HEK293 (cell line): ENCODE data around the gene CLINT1.

Source experiments
- CTCF ChIA-PET: fragments of 350-600 bp; formaldehyde crosslinking; extraction: SDS; loops from one replicate; lab custom pipeline; 2021; ENCODE audit warnings: antibody characterized with exemption; lab: Yijun Ruan, JAX
- POLR2A ChIA-PET: fragments of 300-600 bp; formaldehyde crosslinking; extraction: SDS; loops from one replicate; lab custom pipeline; 2020; ENCODE audit warnings: antibody characterized with exemption, inconsistent platforms; lab: Yijun Ruan, JAX
- H3K27ac ChIP-seq: fragments of 200-500 bp; sonication (Bioruptor generic); 2 replicates; pipeline ENCODE4 v1.5.1; 2014; ENCODE audit warnings: low read depth, low read length, control low read depth, inconsistent platforms; ENCODE audit errors: extremely low read depth
- H3K36me3 ChIP-seq, 2 experiments: fragments of 200-500 bp in 1 of 2; sonication (Bioruptor generic) in 1 of 2; 1 replicate in 1 of 2; 2 replicates in 1 of 2; pipeline ENCODE4 v1.5.1; 2014 to 2017; ENCODE audit warnings: inconsistent platforms in 2 of 2, low read length in 2 of 2; ENCODE audit not compliant: control insufficient read depth in 2 of 2, insufficient read depth in 1 of 2
- H3K4me1 ChIP-seq: fragments of 200-500 bp; sonication (Bioruptor generic); 2 replicates; pipeline ENCODE4 v1.5.1; 2014; ENCODE audit warnings: mild to moderate bottlenecking, low read length, inconsistent platforms; ENCODE audit not compliant: control insufficient read depth, insufficient read depth
- H3K4me3 ChIP-seq: 2 replicates; pipeline ENCODE4 v1.5.1; 2011; ENCODE audit warnings: low read depth, mild to moderate bottlenecking, control low read depth, low read length, moderate library complexity
- H3K9me3 ChIP-seq: fragments of 200-500 bp; sonication (Bioruptor generic); 2 replicates; pipeline ENCODE4 v1.5.1; 2014; ENCODE audit warnings: low read depth, low read length, inconsistent platforms; ENCODE audit not compliant: control insufficient read depth, insufficient read depth
- HIC1 ChIP-seq: fragments of 450-650 bp; formaldehyde crosslinking; IDR thresholded peaks from 2 replicates; pipeline ENCODE4 v1.5.1; 2016; ENCODE audit warnings: missing biosample characterization, missing genetic modification characterization
- RBAK ChIP-seq: fragments of 450-650 bp; formaldehyde crosslinking; IDR thresholded peaks from 2 replicates; pipeline ENCODE4 v1.5.1; 2016; ENCODE audit warnings: missing biosample characterization, missing genetic modification characterization
- ZBTB48 ChIP-seq: fragments of 450-650 bp; formaldehyde crosslinking; IDR thresholded peaks from 2 replicates; pipeline ENCODE4 v1.5.1; 2016; ENCODE audit warnings: missing biosample characterization, missing genetic modification characterization
- ZFP37 ChIP-seq: fragments of 450-650 bp; formaldehyde crosslinking; IDR thresholded peaks from 2 replicates; pipeline ENCODE4 v1.5.1; 2016; ENCODE audit warnings: missing biosample characterization, missing genetic modification characterization
- ZNF10 ChIP-seq: fragments of 450-650 bp; formaldehyde crosslinking; IDR thresholded peaks from 2 replicates; pipeline ENCODE4 v1.5.1; 2017; ENCODE audit warnings: missing biosample characterization, missing genetic modification characterization
- ZNF112 ChIP-seq: fragments of 450-650 bp; formaldehyde crosslinking; IDR thresholded peaks from 2 replicates; pipeline ENCODE4 v1.5.0; 2017; ENCODE audit warnings: missing biosample characterization, missing genetic modification characterization
- ZNF146 ChIP-seq: fragments of 450-650 bp; formaldehyde crosslinking; IDR thresholded peaks from 2 replicates; pipeline ENCODE4 v1.5.1; 2016; ENCODE audit warnings: missing biosample characterization, missing genetic modification characterization
- ZNF19 ChIP-seq: fragments of 450-650 bp; formaldehyde crosslinking; IDR thresholded peaks from 2 replicates; pipeline ENCODE4; 2016; ENCODE audit warnings: missing biosample characterization, missing genetic modification characterization, low read depth
- ZNF24 ChIP-seq: fragments of 450-650 bp; formaldehyde crosslinking; IDR thresholded peaks from 2 replicates; pipeline ENCODE4 v1.5.1; 2016; ENCODE audit warnings: missing biosample characterization, missing genetic modification characterization
- ZNF266 ChIP-seq: fragments of 450-650 bp; formaldehyde crosslinking; IDR thresholded peaks from 2 replicates; pipeline ENCODE4 v1.5.1; 2016; ENCODE audit warnings: missing biosample characterization, missing genetic modification characterization, low read depth
- ZNF404 ChIP-seq: fragments of 450-650 bp; formaldehyde crosslinking; IDR thresholded peaks from 2 replicates; pipeline ENCODE4 v1.5.1; 2017; ENCODE audit warnings: missing biosample characterization, missing genetic modification characterization
- ZNF433 ChIP-seq: fragments of 450-650 bp; formaldehyde crosslinking; IDR thresholded peaks from 2 replicates; pipeline ENCODE4 v1.5.1; 2016; ENCODE audit warnings: missing biosample characterization, missing genetic modification characterization, low read depth
- ZNF514 ChIP-seq: fragments of 450-650 bp; formaldehyde crosslinking; IDR thresholded peaks from 2 replicates; pipeline ENCODE4 v1.5.1; 2016; ENCODE audit warnings: missing biosample characterization, missing genetic modification characterization
- ZNF521 ChIP-seq: fragments of 450-650 bp; formaldehyde crosslinking; IDR thresholded peaks from 2 replicates; pipeline ENCODE4 v1.5.1; 2017; ENCODE audit warnings: missing biosample characterization, mild to moderate bottlenecking, missing genetic modification characterization
- ZNF660 ChIP-seq: fragments of 450-650 bp; IDR thresholded peaks from 2 replicates; pipeline ENCODE4 v1.5.1; 2018; ENCODE audit warnings: missing biosample characterization, mild to moderate bottlenecking, missing genetic modification characterization
- ZNF670 ChIP-seq: fragments of 450-650 bp; formaldehyde crosslinking; IDR thresholded peaks from 2 replicates; pipeline ENCODE4 v1.5.1; 2016; ENCODE audit warnings: missing biosample characterization, missing genetic modification characterization, low read depth
- ZNF747 ChIP-seq: fragments of 450-650 bp; formaldehyde crosslinking; IDR thresholded peaks from 2 replicates; pipeline ENCODE4 v1.5.1; 2016; ENCODE audit warnings: missing biosample characterization, missing genetic modification characterization
- ZSCAN23 ChIP-seq: fragments of 450-650 bp; formaldehyde crosslinking; IDR thresholded peaks from 2 replicates; pipeline ENCODE4 v1.5.1; 2016; ENCODE audit warnings: missing biosample characterization, missing genetic modification characterization
- ZXDB ChIP-seq: fragments of 450-650 bp; formaldehyde crosslinking; IDR thresholded peaks from 2 replicates; pipeline ENCODE4 v1.5.1; 2016; ENCODE audit warnings: missing biosample characterization, missing genetic modification characterization
- TF ChIP-seq, protein P1 (sequence below): fragments of 450-650 bp; formaldehyde crosslinking; IDR thresholded peaks from 2 replicates; pipeline ENCODE4 v1.5.1; 2016; ENCODE audit warnings: missing biosample characterization, missing genetic modification characterization, borderline replicate concordance
- TF ChIP-seq, protein P2 (sequence below): fragments of 450-650 bp; formaldehyde crosslinking; IDR thresholded peaks from 2 replicates; pipeline ENCODE4 v1.5.1; 2016; ENCODE audit warnings: missing biosample characterization, missing genetic modification characterization

Gene CLINT1

GRCh38 chr5:157893611-157894010 lies 34.7 kb upstream of the CLINT1 start (continued):
- TF ChIP-seq ZNF433 (tag by site-specific recombination) (0 out of 2 replicates have a peak, but pooled peaks have one; percentile 43), RBAK (tag by site-specific recombination) (0 out of 2 replicates have a peak, but pooled peaks have one; percentile 45), ZNF266 (tag by site-specific recombination) (peak; percentile 51; the same call in 1 of the 2 replicates)

DNA sequence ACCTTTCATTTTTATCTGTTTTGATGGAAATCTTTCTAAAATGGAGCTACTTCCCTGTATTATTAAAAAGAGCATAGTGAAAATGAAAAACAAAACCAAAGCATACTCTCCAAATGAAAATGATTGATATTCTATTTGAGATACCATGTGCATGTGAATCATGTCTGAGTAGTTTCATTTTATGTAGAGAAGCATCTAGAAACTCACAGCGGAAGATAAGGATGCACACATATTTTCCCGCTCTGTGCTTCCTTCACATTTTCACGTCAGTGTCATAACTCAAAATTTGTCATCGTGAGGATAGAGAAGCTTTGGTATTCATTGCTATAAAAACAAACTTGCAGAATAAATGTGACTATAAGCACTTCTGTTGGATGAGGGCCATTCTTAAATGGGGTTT lies 34.0 kb upstream of the CLINT1 start:
- CTCF ChIA-PET, result interaction anchor here (0.6 to 0.9 kb wide), 6 partner anchors 34 to 150 kb away, joined by 3 to 6 read pairs (median 4); partner anchors contain the start of gene CLINT1
- H3K27ac ChIP-seq, result no peak overlapping the region
- no peak overlapping the region for H3K4me3 ChIP-seq
- no peaks in the 10 kb centered on the region for H3K9me3 ChIP-seq
- no peaks in the 10 kb centered on the region for H3K4me1 ChIP-seq
- POLR2A ChIA-PET, result no interaction called here
- no peak for TF ChIP-seq ZNF10 (tag by site-specific recombination)
- TF ChIP-seq ZSCAN23 (tag by site-specific recombination), result no peak
- TF ChIP-seq ZNF747, result no peak
- no peak for TF ChIP-seq ZFP37 (tag by site-specific recombination)
- no peak for TF ChIP-seq ZNF146
- no peak for TF ChIP-seq ZNF660 (tag by site-specific recombination)
- no peak for TF ChIP-seq ZNF112 (tag by site-specific recombination)
- no peak for TF ChIP-seq ZNF514 (tag by site-specific recombination)
- TF ChIP-seq ZNF521 (tag by site-specific recombination), result no peak
- TF ChIP-seq ZNF404, result no peak
- no peak for TF ChIP-seq ZXDB
- TF ChIP-seq ZNF19, result no peak
- TF ChIP-seq ZNF670 (tag by site-specific recombination), result no peak
- TF ChIP-seq ZNF24 (tag by site-specific recombination), result no peak
- TF ChIP-seq, protein P1, sequence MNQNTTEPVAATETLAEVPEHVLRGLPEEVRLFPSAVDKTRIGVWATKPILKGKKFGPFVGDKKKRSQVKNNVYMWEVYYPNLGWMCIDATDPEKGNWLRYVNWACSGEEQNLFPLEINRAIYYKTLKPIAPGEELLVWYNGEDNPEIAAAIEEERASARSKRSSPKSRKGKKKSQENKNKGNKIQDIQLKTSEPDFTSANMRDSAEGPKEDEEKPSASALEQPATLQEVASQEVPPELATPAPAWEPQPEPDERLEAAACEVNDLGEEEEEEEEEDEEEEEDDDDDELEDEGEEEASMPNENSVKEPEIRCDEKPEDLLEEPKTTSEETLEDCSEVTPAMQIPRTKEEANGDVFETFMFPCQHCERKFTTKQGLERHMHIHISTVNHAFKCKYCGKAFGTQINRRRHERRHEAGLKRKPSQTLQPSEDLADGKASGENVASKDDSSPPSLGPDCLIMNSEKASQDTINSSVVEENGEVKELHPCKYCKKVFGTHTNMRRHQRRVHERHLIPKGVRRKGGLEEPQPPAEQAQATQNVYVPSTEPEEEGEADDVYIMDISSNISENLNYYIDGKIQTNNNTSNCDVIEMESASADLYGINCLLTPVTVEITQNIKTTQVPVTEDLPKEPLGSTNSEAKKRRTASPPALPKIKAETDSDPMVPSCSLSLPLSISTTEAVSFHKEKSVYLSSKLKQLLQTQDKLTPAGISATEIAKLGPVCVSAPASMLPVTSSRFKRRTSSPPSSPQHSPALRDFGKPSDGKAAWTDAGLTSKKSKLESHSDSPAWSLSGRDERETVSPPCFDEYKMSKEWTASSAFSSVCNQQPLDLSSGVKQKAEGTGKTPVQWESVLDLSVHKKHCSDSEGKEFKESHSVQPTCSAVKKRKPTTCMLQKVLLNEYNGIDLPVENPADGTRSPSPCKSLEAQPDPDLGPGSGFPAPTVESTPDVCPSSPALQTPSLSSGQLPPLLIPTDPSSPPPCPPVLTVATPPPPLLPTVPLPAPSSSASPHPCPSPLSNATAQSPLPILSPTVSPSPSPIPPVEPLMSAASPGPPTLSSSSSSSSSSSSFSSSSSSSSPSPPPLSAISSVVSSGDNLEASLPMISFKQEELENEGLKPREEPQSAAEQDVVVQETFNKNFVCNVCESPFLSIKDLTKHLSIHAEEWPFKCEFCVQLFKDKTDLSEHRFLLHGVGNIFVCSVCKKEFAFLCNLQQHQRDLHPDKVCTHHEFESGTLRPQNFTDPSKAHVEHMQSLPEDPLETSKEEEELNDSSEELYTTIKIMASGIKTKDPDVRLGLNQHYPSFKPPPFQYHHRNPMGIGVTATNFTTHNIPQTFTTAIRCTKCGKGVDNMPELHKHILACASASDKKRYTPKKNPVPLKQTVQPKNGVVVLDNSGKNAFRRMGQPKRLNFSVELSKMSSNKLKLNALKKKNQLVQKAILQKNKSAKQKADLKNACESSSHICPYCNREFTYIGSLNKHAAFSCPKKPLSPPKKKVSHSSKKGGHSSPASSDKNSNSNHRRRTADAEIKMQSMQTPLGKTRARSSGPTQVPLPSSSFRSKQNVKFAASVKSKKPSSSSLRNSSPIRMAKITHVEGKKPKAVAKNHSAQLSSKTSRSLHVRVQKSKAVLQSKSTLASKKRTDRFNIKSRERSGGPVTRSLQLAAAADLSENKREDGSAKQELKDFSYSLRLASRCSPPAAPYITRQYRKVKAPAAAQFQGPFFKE (tag by site-specific recombination), result no peak
- TF ChIP-seq, protein P2, sequence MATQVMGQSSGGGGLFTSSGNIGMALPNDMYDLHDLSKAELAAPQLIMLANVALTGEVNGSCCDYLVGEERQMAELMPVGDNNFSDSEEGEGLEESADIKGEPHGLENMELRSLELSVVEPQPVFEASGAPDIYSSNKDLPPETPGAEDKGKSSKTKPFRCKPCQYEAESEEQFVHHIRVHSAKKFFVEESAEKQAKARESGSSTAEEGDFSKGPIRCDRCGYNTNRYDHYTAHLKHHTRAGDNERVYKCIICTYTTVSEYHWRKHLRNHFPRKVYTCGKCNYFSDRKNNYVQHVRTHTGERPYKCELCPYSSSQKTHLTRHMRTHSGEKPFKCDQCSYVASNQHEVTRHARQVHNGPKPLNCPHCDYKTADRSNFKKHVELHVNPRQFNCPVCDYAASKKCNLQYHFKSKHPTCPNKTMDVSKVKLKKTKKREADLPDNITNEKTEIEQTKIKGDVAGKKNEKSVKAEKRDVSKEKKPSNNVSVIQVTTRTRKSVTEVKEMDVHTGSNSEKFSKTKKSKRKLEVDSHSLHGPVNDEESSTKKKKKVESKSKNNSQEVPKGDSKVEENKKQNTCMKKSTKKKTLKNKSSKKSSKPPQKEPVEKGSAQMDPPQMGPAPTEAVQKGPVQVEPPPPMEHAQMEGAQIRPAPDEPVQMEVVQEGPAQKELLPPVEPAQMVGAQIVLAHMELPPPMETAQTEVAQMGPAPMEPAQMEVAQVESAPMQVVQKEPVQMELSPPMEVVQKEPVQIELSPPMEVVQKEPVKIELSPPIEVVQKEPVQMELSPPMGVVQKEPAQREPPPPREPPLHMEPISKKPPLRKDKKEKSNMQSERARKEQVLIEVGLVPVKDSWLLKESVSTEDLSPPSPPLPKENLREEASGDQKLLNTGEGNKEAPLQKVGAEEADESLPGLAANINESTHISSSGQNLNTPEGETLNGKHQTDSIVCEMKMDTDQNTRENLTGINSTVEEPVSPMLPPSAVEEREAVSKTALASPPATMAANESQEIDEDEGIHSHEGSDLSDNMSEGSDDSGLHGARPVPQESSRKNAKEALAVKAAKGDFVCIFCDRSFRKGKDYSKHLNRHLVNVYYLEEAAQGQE (tag by site-specific recombination), result no peak
- TF ChIP-seq ZBTB48, result no peak
- no peak for TF ChIP-seq HIC1 (tag by site-specific recombination)
- no peaks in the 10 kb centered on the region for H3K36me3 ChIP-seq
